Astrocyte of the spinal cord (primary cell): ENCODE data around the gene MYBPC3.

Source experiments
- DNase-seq: peaks from one replicate; pipeline ENCODE4 v3.0.0; 2011; ENCODE audit warnings: low read depth, low spot score
- H3K4me3 ChIP-seq: 2 replicates; pipeline ENCODE4 v1.5.1; 2011; ENCODE audit warnings: low read depth, mild to moderate bottlenecking, low read length, moderate library complexity
- CTCF ChIP-seq: IDR thresholded peaks from 2 replicates; pipeline ENCODE4 v1.5.1; 2012; ENCODE audit warnings: low read depth, mild to moderate bottlenecking, low read length, inconsistent platforms
- in situ Hi-C: cut with HindIII; loops from 2 replicates; pipeline ENCODE4 v1.10.0; 2017; ENCODE audit warnings: low sequenced_read_pairs

The MYBPC3 gene

DNA sequence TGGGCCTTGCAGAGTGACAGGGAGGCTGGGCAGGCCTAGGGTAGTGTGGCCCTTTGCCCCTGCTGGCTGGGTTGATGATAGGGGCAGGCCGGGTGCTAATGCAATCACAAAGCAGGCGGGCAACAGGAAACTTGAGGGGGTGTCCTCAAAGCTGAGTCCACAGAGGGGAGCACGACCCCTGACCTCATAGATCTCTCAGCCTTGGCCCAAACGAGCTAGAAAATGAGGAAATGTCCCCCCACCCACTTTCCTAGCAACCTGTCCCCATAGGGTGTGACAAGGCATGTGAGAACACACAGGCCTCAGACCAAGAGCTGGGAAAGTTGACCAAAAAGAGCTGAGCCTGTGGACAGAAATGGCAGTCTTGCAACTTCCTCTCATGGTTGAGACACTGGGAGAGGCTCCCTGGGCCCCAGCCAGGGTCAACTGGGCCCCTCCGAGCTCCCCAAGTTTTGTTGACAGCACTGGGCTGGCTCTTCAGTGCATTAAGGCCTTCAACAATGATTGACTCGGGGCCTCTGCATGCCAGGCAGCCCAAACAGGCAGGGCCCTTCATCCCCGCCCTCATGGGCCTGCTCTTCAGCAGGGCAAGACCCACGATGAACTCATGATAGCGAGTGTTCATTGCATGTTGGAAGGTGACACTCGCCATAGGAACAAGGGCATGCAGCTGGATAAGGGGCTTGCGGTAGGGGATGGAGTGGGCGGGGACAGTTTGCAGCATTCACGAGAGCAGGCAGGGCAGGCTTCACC, 35.6 kb upstream of the MYBPC3 start:
- in situ Hi-C loops = no loop called here
- no peak for DNase-seq
- TF ChIP-seq CTCF = no peak
- H3K4me3 ChIP-seq = no peak overlapping the region

DNA sequence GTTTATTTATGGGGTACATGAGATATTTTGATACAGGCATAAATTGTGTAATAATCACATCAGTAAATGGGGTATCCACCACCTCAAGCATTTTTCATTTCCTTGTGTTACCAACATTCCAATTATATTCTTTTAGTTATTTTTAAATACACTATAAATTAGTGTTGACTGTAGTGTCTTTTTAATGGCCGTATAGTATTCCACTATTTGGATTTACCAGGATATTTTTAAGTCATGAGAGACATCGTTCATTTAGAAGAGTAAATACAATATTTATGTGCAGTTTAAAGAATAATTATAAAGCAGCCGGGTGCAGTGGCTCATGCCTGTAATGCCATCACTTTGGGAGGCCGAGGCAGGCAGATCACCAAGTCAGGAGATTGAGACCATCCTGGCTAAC, 32.0 kb upstream of the MYBPC3 start:
- no peak for TF ChIP-seq CTCF
- no peak overlapping the region for H3K4me3 ChIP-seq
- DNase-seq = no peak
- in situ Hi-C loops = no loop called here

- TF ChIP-seq CTCF = no peak
- in situ Hi-C loops = no loop called here
These were observed 30.6 kb upstream of the MYBPC3 start for GRCh38 chr11:47383071-47383470.

GRCh38 chr11:47380078-47380477, 27.6 kb upstream of the MYBPC3 start:
- H3K4me3 ChIP-seq = no peak overlapping the region
- TF ChIP-seq CTCF = no peak
- in situ Hi-C loops = no loop called here
- DNase-seq = no peak

More at GRCh38 chr11:47383071-47383470, 30.6 kb upstream of the MYBPC3 start:
- no peak overlapping the region for H3K4me3 ChIP-seq
- DNase-seq = no peak

GRCh38 chr11:47379317-47379716, 26.8 kb upstream of the MYBPC3 start:
- in situ Hi-C loops = no loop called here
- TF ChIP-seq CTCF = no peak
- no peak for DNase-seq
- H3K4me3 ChIP-seq = no peak overlapping the region

DNA sequence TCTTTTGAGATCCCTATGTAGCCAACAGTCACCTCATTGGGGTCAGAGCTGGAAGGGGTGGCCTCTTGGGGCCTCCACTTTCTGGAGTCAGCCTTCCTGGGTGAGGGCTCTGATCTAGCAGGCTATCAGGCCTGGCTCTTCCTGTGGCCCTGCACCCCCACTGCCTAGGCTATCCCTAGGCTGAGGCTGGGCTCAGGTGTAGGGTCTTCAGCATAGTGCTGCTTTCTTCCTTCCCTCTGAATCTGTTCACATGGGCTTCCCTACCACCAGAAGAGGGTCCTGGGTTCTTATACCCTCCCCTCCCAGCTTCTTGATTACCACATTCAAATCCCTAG, 26.3 kb upstream of the MYBPC3 start:
- no peak overlapping the region for H3K4me3 ChIP-seq
- TF ChIP-seq CTCF = no peak
- no peak for DNase-seq
- in situ Hi-C loops = no loop called here
